ENCODE data around the gene MLANA. TPM values are rescaled to one million over a fixed set of nuclear protein-coding genes. Genes with fewer than 3 reads are reported as not detected.

MLANA gene
- 0.41 TPM for total RNA-seq

GRCh38 chr9:5890641-5891040 is at the start of gene MLANA:
MLANA (plus strand) TSS chr9:5890889; CDS start chr9:5892475, 1,586 bp downstream.

Other genes with a start within 250 kb of the MLANA start
- gene ERMP1, start 57.8 kb upstream of the MLANA start, total RNA-seq, result 55.2 TPM
- gene RANBP6, start 124.7 kb downstream of the MLANA start, total RNA-seq, result 29.3 TPM